B cell (primary cell): ENCODE measurements around the gene CADM1. TPM values are rescaled to one million over a fixed set of nuclear protein-coding genes. Genes with fewer than 3 reads are reported as not detected.

Experiments used
- ATAC-seq: fragments of 200-7000 bp; cut with Tn5 transposase; one replicate; pipeline ENCODE4 v1.10.0; 2021; ENCODE audit warnings: low read depth, mild to moderate bottlenecking, moderate number of reproducible peaks, moderate library complexity
- CTCF ChIA-PET: fragments of 350-600 bp; sonication (Branson Sonifier 250); formaldehyde crosslinking; loops from one replicate; lab custom pipeline; 2021; ENCODE audit warnings: antibody characterized with exemption, inconsistent platforms; lab: Charles Lee
- POLR2A ChIA-PET: fragments of 350-600 bp; sonication (Branson Sonifier 250); formaldehyde crosslinking; loops from one replicate; lab custom pipeline; 2021; ENCODE audit warnings: antibody characterized with exemption; lab: Charles Lee
- DNase-seq: peaks from one replicate; pipeline ENCODE4 v3.0.0; 2013
- H2AFZ ChIP-seq: 2 replicates; pipeline ENCODE4 v1.6.1; 2012; ENCODE audit warnings: mild to moderate bottlenecking, low read depth, low read length; ENCODE audit not compliant: insufficient read depth, poor library complexity, severe bottlenecking
- H3K27ac ChIP-seq, 2 donors: 1 replicate in 1 of 2; 2 replicates in 1 of 2; pipeline ENCODE4 v1.5.1; 2012 to 2013; ENCODE audit warnings: low read length in 2 of 2, mild to moderate bottlenecking in 2 of 2, moderate library complexity in 1 of 2
- H3K27me3 ChIP-seq, 4 experiments: fragments of 200-600 bp in 1 of 4; sonication (generic) in 1 of 4; replicated peaks in 1 of 4; 1 replicate in 2 of 4; 2 replicates in 2 of 4; pipeline versions ENCODE4 v1.6.1 to v1.7.0; 2013 to 2016; ENCODE audit warnings: low read length in 3 of 4, mild to moderate bottlenecking in 2 of 4, mixed read lengths in 1 of 4, moderate library complexity in 1 of 4; ENCODE audit not compliant: insufficient read depth in 4 of 4, control insufficient read depth in 3 of 4; ENCODE audit errors: control extremely low read depth in 1 of 4
- H3K36me3 ChIP-seq, 2 experiments: replicated peaks in 1 of 2; 1 replicate in 1 of 2; 2 replicates in 1 of 2; pipeline versions ENCODE4 v1.6.1 to v1.7.1; 2013; ENCODE audit warnings: low read length in 1 of 2; ENCODE audit not compliant: insufficient read depth in 2 of 2, control insufficient read depth in 1 of 2; ENCODE audit errors: control extremely low read depth in 1 of 2, extremely low read depth in 1 of 2
- H3K4me1 ChIP-seq, 2 donors: fragments of 200-600 bp in 1 of 2; sonication (generic) in 1 of 2; 1 replicate in 1 of 2; 2 replicates in 1 of 2; pipeline versions ENCODE4 v1.5.1 to v1.6.1; 2013 to 2017; ENCODE audit warnings: low read length in 2 of 2; ENCODE audit not compliant: control insufficient read depth in 2 of 2, insufficient read depth in 2 of 2
- H3K4me2 ChIP-seq: replicated peaks from 2 replicates; pipeline ENCODE3; 2012; ENCODE audit warnings: mild to moderate bottlenecking, low read depth, low read length; ENCODE audit not compliant: poor library complexity, severe bottlenecking
- H3K4me3 ChIP-seq, 5 experiments: fragments of 200-600 bp in 1 of 5; sonication (generic) in 1 of 5; 1 replicate in 3 of 5; 2 replicates in 2 of 5; pipeline versions ENCODE4 v1.5.1 to v1.7.0; 2011 to 2016; ENCODE audit warnings: low read length in 4 of 5, mild to moderate bottlenecking in 4 of 5, low read depth in 2 of 5, control low read depth in 1 of 5, moderate library complexity in 1 of 5; ENCODE audit not compliant: insufficient read depth in 1 of 5; ENCODE audit errors: control extremely low read depth in 1 of 5, extremely low read depth in 1 of 5
- H3K79me2 ChIP-seq: fragments of 200-600 bp; sonication (generic); one replicate; pipeline ENCODE4 v1.6.0; 2016; ENCODE audit warnings: low read length; ENCODE audit not compliant: control insufficient read depth, insufficient read depth
- H3K9ac ChIP-seq: fragments of 200-600 bp; sonication (generic); 2 replicates; pipeline ENCODE4 v1.6.1; 2017; ENCODE audit warnings: mild to moderate bottlenecking, low read length, moderate library complexity
- H3K9me3 ChIP-seq, 3 donors: one replicate each; pipeline versions ENCODE4 v1.6.1 to v1.7.1; 2013; ENCODE audit warnings: low read length in 2 of 3; ENCODE audit not compliant: control insufficient read depth in 2 of 3, insufficient read depth in 1 of 3; ENCODE audit errors: control extremely low read depth in 1 of 3
- H4K20me1 ChIP-seq: 2 replicates; pipeline ENCODE4 v1.6.0; 2012; ENCODE audit warnings: mild to moderate bottlenecking, low read length; ENCODE audit not compliant: insufficient read depth, control insufficient read depth, poor library complexity, severe bottlenecking
- H3K27ac Mint-ChIP-seq: one replicate; pipeline ENCODE4 v1.8.0; 2021; ENCODE audit warnings: mixed read lengths
- H3K27me3 Mint-ChIP-seq: one replicate; pipeline ENCODE4 v1.8.0; 2021; ENCODE audit warnings: mixed read lengths
- H3K4me1 Mint-ChIP-seq: one replicate; pipeline ENCODE4 v1.8.0; 2021; ENCODE audit warnings: mixed read lengths
- H3K4me3 Mint-ChIP-seq: one replicate; pipeline ENCODE4 v1.8.0; 2021; ENCODE audit warnings: mixed read lengths
- H3K9me3 Mint-ChIP-seq: one replicate; pipeline ENCODE4 v1.8.0; 2022; ENCODE audit warnings: mixed read lengths; ENCODE audit not compliant: insufficient read depth
- CTCF ChIP-seq: fragments of 200-600 bp; IDR thresholded peaks from one replicate; pipeline ENCODE4 v1.8.0; 2022; ENCODE audit warnings: antibody characterized with exemption, mild to moderate bottlenecking
- EZH2 ChIP-seq: IDR thresholded peaks from 2 replicates; pipeline ENCODE4 v1.6.1; 2012; ENCODE audit warnings: borderline replicate concordance, low read depth, mild to moderate bottlenecking, moderate library complexity, low read length; ENCODE audit not compliant: insufficient read depth, poor library complexity, severe bottlenecking
- WGBS: methylation state at CpG from one replicate; pipeline ENCODE4 v1.1.5; 2013; ENCODE audit warnings: missing lambda C conversion rate; ENCODE audit not compliant: insufficient coverage; 5-methylcytosine and 5-hydroxymethylcytosine counted together
- intact Hi-C: fragments of 100-400 bp; cut with micrococcal nuclease; formaldehyde crosslinking; loops from one replicate; pipeline ENCODE4 v1.10.0; 2022
- polyA plus RNA-seq: library from polyadenylated mRNA; depleted of rRNA; stranded (reverse); fragments of >200 nt; gene quantifications from 2 replicates; pipeline ENCODE4 v1.2.3, GENCODE V29; 2012
- total RNA-seq, 2 donors: library from RNA; stranded (reverse); fragments of 120-200 nt in 1 of 2; gene quantifications; 1 replicate in 1 of 2; 2 replicates in 1 of 2; pipeline versions ENCODE4 v1.2.3 to v1.2.4, GENCODE V29; 2013 to 2022

Gene CADM1
- total and polyA plus RNA-seq, 2 donors (not counting 1 experiment from before 2014, with no cell fraction given): 0.43 to 0.49 TPM

DNA sequence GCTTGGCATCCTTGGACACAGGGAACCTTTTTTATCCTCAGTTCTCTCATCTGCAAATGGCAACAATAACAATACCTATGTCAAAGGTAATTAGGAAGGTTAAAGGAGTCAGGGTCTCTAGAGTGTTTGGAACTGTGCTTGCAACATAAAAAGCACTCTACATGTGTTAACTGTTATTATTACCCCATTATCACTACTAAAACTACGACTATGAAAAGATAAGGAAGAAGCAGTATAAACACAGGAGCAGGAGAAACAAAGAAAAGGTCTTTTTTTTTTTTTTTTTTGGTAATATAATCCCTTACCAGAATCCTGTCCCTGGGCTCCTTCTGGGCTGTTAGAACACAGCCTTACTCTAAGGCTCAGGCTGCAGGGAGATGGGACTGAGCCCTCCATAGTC is 348.2 kb downstream of the CADM1 start:
- ChIA-PET POLR2A (no interaction called here), CTCF (no interaction called here)
- Histone ChIP-seq H3K4me2 (no peak overlapping the region), H3K79me2 (no peaks in the 10 kb centered on the region), H2AFZ (no peak overlapping the region), H3K27ac (no peak overlapping the region), H3K36me3 (no peaks in the 10 kb centered on the region), H3K4me3 (no peak overlapping the region), H3K4me1 (no peaks in the 10 kb centered on the region), H3K9me3 (peaks cover 0 to 20% (median 0%) of the 10 kb centered on the region in 3 donors), H3K27me3 (peaks cover 0 to 2% (median 0%) of the 10 kb centered on the region in 4 experiments), H4K20me1 (no peaks in the 10 kb centered on the region), H3K9ac (no peak overlapping the region)
- TF ChIP-seq EZH2 (no peak), CTCF (no peak)
- no peak for DNase-seq
- intact Hi-C loops: no loop called here
- ATAC-seq: no peak
- no CpG with 5 or more reads among the region's 1 CpG for WGBS
- H3K27me3 Mint-ChIP-seq: peaks cover 5% of the 10 kb centered on the region
- no peaks in the 10 kb centered on the region for H3K9me3 Mint-ChIP-seq
- no peak overlapping the region for H3K4me3 Mint-ChIP-seq
- no peak overlapping the region for H3K27ac Mint-ChIP-seq
- H3K4me1 Mint-ChIP-seq: no peaks in the 10 kb centered on the region

- H3K4me3 Mint-ChIP-seq: no peak overlapping the region
- ATAC-seq: no peak
- Histone ChIP-seq H3K4me2 (no peak overlapping the region), H3K27me3 (peaks cover 0 to 2% (median 0%) of the 10 kb centered on the region in 4 experiments), H2AFZ (no peak overlapping the region), H3K79me2 (no peaks in the 10 kb centered on the region), H3K9me3 (peaks cover 0 to 20% (median 0%) of the 10 kb centered on the region in 3 donors), H4K20me1 (no peaks in the 10 kb centered on the region), H3K27ac (no peak overlapping the region), H3K4me3 (no peak overlapping the region), H3K4me1 (no peaks in the 10 kb centered on the region), H3K36me3 (no peaks in the 10 kb centered on the region), H3K9ac (no peak overlapping the region)
- no peak for TF ChIP-seq CTCF
- no peak for TF ChIP-seq EZH2
- peaks cover 5% of the 10 kb centered on the region for H3K27me3 Mint-ChIP-seq
- POLR2A ChIA-PET: no interaction called here
- 72% methylated on average over 8 of the region's 8 CpGs for WGBS
- no peaks in the 10 kb centered on the region for H3K4me1 Mint-ChIP-seq
- intact Hi-C loops: no loop called here
- no peak overlapping the region for H3K27ac Mint-ChIP-seq
- no peak for DNase-seq
- CTCF ChIA-PET: no interaction called here
- H3K9me3 Mint-ChIP-seq: no peaks in the 10 kb centered on the region
Observed at GRCh38 chr11:115155320-115155719, 348.9 kb downstream of the CADM1 start.
